DND-41 (cell line): Measurements from ENCODE around the gene ZMAT3.

ENCODE experiments used
- EZH2 ChIP-seq: IDR thresholded peaks from 3 replicates; pipeline ENCODE4 v1.6.1; 2012; ENCODE audit warnings: borderline replicate concordance, low read depth, mild to moderate bottlenecking, moderate library complexity, low read length, inconsistent platforms; ENCODE audit not compliant: severe bottlenecking
- TF ChIP-seq, protein P1 (sequence below): IDR thresholded peaks from 2 replicates; pipeline ENCODE4 v1.5.1; 2012; ENCODE audit warnings: borderline replicate concordance, low read length, moderate library complexity, mild to moderate bottlenecking; ENCODE audit not compliant: poor library complexity, severe bottlenecking; ENCODE audit errors: extremely low read depth

DNA sequence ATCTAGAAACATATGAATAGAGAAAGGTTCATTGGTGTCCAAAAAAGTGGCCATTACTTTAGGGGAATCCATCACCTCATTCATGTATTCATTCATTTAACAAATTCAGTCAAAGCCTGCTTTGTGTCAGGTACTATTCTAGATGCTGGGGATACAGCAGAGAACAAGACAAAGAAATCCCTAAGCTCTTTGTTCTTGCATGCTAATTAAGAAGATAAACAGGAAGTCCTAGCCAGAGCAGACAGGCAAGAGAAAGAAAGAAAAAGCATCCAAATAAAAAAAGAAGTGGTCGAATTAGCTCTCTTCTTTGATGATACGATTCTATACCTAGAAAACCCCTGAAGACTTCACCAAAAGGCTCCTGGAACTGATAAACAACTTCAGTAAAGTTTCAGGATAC, 12.4 kb upstream of the ZMAT3 start:
- TF ChIP-seq, protein P1, sequence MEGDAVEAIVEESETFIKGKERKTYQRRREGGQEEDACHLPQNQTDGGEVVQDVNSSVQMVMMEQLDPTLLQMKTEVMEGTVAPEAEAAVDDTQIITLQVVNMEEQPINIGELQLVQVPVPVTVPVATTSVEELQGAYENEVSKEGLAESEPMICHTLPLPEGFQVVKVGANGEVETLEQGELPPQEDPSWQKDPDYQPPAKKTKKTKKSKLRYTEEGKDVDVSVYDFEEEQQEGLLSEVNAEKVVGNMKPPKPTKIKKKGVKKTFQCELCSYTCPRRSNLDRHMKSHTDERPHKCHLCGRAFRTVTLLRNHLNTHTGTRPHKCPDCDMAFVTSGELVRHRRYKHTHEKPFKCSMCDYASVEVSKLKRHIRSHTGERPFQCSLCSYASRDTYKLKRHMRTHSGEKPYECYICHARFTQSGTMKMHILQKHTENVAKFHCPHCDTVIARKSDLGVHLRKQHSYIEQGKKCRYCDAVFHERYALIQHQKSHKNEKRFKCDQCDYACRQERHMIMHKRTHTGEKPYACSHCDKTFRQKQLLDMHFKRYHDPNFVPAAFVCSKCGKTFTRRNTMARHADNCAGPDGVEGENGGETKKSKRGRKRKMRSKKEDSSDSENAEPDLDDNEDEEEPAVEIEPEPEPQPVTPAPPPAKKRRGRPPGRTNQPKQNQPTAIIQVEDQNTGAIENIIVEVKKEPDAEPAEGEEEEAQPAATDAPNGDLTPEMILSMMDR: no peak
- TF ChIP-seq EZH2: no peak
